ENCODE results near the gene KRT80. TPM values are rescaled to one million over a fixed set of nuclear protein-coding genes. Genes with fewer than 3 reads are reported as not detected.

Gene KRT80
- total and polyA plus RNA-seq, 2 donors (not counting 3 experiments of a cell fraction or from before 2014, with no cell fraction given), result 13.6 to 23.7 TPM

- ChIA-PET CTCF (no interaction called here), POLR2A (no interaction called here)
- Histone ChIP-seq H3K27ac (ENCODE audit: insufficient read depth, low read depth, low read length) (no peak overlapping the region), H3K9me1 (replicated peaks; ENCODE audit: control insufficient read depth, extremely low read depth, insufficient read depth, low read length) (no peaks in the 10 kb centered on the region), H3K9me3 (replicated peaks; ENCODE audit: control insufficient read depth, insufficient read depth, low read length) (no peaks in the 10 kb centered on the region), H3K4me1 (ENCODE audit: control insufficient read depth, extremely low read depth, insufficient read depth, low read length) (peaks cover 10% of the 10 kb centered on the region), H3K79me2 (ENCODE audit: control insufficient read depth, insufficient read depth, low read length) (no peaks in the 10 kb centered on the region), H4K20me1 (replicated peaks; ENCODE audit: control insufficient read depth, extremely low read depth, insufficient read depth, low read length) (no peaks in the 10 kb centered on the region), H3K36me3 (ENCODE audit: control insufficient read depth in 2 of 2, extremely low read depth in 1 of 2, insufficient read depth in 2 of 2, low read length in 2 of 2) (no peaks in the 10 kb centered on the region), H3K4me2 (ENCODE audit: insufficient read depth, low read length) (no peak overlapping the region), H2AFZ (ENCODE audit: low read depth, low read length) (no peak overlapping the region), H3K4me3 (replicated peaks in 1 of 3; ENCODE audit: insufficient read depth in 1 of 3, low read depth in 1 of 3, low read length in 3 of 3) (no peak overlapping the region), H3K9ac (replicated peaks; ENCODE audit: extremely low read depth, insufficient read depth, low read length) (no peak overlapping the region), H3K27me3 (ENCODE audit: control insufficient read depth in 2 of 2, insufficient read depth in 2 of 2, low read length in 2 of 2) (peaks cover 0 to 2% of the 10 kb centered on the region in 2 experiments)
- dilution Hi-C loops (cut with MboI; ENCODE audit: extremely low pct_ligation_motif_present, low sequenced_read_pairs) (no loop called here), intact Hi-C loops (cut with micrococcal nuclease) (no loop called here)
- DNase-seq (ENCODE audit: low read depth, low spot score) (no peak), FAIRE-seq (no peak)
- TF ChIP-seq CTCF (IDR thresholded peaks at IDR 0.05; ENCODE audit: extremely low read depth in 1 of 2, insufficient read depth in 1 of 2, low read depth in 1 of 2, low read length in 2 of 2), result no peak
- TF ChIP-seq JUN (IDR thresholded peaks at IDR 0.05; ENCODE audit: borderline replicate concordance, insufficient read depth, insufficient read length, low read depth), result no peak
- no peak for TF ChIP-seq FOS (IDR thresholded peaks at IDR 0.05; ENCODE audit: borderline replicate concordance, insufficient read depth, low read length)
- TF ChIP-seq MAX (IDR thresholded peaks at IDR 0.05; ENCODE audit: insufficient read depth, insufficient read length), result no peak
- TF ChIP-seq POLR2A (IDR thresholded peaks at IDR 0.05; ENCODE audit: low read depth, low read length), result no peak
- no peak for TF ChIP-seq GATA2 (IDR thresholded peaks at IDR 0.05; ENCODE audit: insufficient read depth, insufficient read length, low read depth, low read length)
- TF ChIP-seq POLR2AphosphoS5 (IDR thresholded peaks at IDR 0.05; ENCODE audit: insufficient read depth, low read depth, low read length), result no peak
- TF ChIP-seq EZH2 (IDR thresholded peaks at IDR 0.05; ENCODE audit: borderline replicate concordance, low read depth, low read length, severe bottlenecking), result no peak
- TF ChIP-seq MYC (IDR thresholded peaks at IDR 0.05; ENCODE audit: low read depth, low read length), result no peak
- no TSS peak for BruUV-seq (replicated peaks)
These were observed 59.1 kb downstream of the KRT80 start for GRCh38 chr12:52132754-52133161.

All from endothelial cell of umbilical vein (primary cell).